HepG2 (cell line): Measurements from ENCODE around the gene RBL1. TPM values are rescaled to one million over a fixed set of nuclear protein-coding genes. Genes with fewer than 3 reads are reported as not detected.

Experiments
- ARNTL ChIP-seq: sonication (generic); formaldehyde crosslinking; IDR thresholded peaks from 2 replicates; pipeline ENCODE4 v1.4.0; 2020; ENCODE audit warnings: mild to moderate bottlenecking, missing genetic modification reagents
- ASH2L ChIP-seq: fragments of 300-600, 200-600 bp; sonication (generic); IDR thresholded peaks from 2 replicates; pipeline ENCODE4 v1.7.0; 2017; ENCODE audit warnings: low read depth, mild to moderate bottlenecking, moderate library complexity, mixed read lengths, low read length; ENCODE audit not compliant: insufficient read length
- CREBL2 ChIP-seq: sonication (generic); formaldehyde crosslinking; IDR thresholded peaks from 2 replicates; pipeline ENCODE4 v1.8.1; 2023; ENCODE audit warnings: missing genetic modification reagents, mild to moderate bottlenecking, borderline replicate concordance
- ETV6 ChIP-seq: sonication (generic); formaldehyde crosslinking; conservative IDR thresholded peaks from 2 replicates; pipeline ENCODE4 v1.4.0; 2020; ENCODE audit warnings: missing genetic modification reagents
- GABPA ChIP-seq, 2 experiments: IDR thresholded peaks; 2 replicates each; pipeline ENCODE4 v1.6.1; 2011 to 2016; ENCODE audit warnings: low read depth in 2 of 2, low read length in 1 of 2, missing biosample characterization in 1 of 2, missing genetic modification characterization in 1 of 2
- HMGXB4 ChIP-seq, 2 experiments: sonication (generic) in 1 of 2; formaldehyde crosslinking in 1 of 2; IDR thresholded peaks; 2 replicates each; pipeline versions ENCODE4 v1.4.0 to v1.6.1; 2018 to 2020; ENCODE audit warnings: missing genetic modification reagents in 2 of 2, borderline replicate concordance in 1 of 2, low read depth in 1 of 2, mild to moderate bottlenecking in 1 of 2, missing biosample characterization in 1 of 2
- MATR3 ChIP-seq: sonication (generic); formaldehyde crosslinking; IDR thresholded peaks from 2 replicates; pipeline ENCODE4 v1.4.0; 2020; ENCODE audit warnings: missing genetic modification reagents
- NR0B2 ChIP-seq: sonication (generic); formaldehyde crosslinking; IDR thresholded peaks from 2 replicates; pipeline ENCODE4 v1.4.0; 2020; ENCODE audit warnings: mild to moderate bottlenecking, missing genetic modification reagents
- POLR2AphosphoS5 ChIP-seq: IDR thresholded peaks from 2 replicates; pipeline ENCODE4 v1.6.1; 2012; ENCODE audit warnings: low read depth, low read length
- SP2 ChIP-seq: sonication (generic); formaldehyde crosslinking; IDR thresholded peaks from 2 replicates; pipeline ENCODE4 v1.5.1; 2020; ENCODE audit warnings: mild to moderate bottlenecking, missing genetic modification reagents
- SRF ChIP-seq: IDR thresholded peaks from 2 replicates; pipeline ENCODE4 v1.6.1; 2011; ENCODE audit warnings: mild to moderate bottlenecking, low read depth, low read length, moderate library complexity
- YY1 ChIP-seq: IDR thresholded peaks from 2 replicates; pipeline ENCODE4 v1.6.1; 2011; ENCODE audit warnings: low read length, low read depth, moderate library complexity, mild to moderate bottlenecking; ENCODE audit not compliant: insufficient read depth, insufficient replicate concordance
- ZBED4 ChIP-seq: sonication (generic); formaldehyde crosslinking; IDR thresholded peaks from 2 replicates; pipeline ENCODE4 v1.4.0; 2020; ENCODE audit warnings: missing genetic modification reagents, borderline replicate concordance
- ZFP41 ChIP-seq: sonication (generic); formaldehyde crosslinking; IDR thresholded peaks from 2 replicates; pipeline ENCODE4 v1.4.0; 2020; ENCODE audit warnings: mild to moderate bottlenecking, missing genetic modification reagents, borderline replicate concordance
- ZIK1 ChIP-seq: sonication (generic); formaldehyde crosslinking; IDR thresholded peaks from 2 replicates; pipeline ENCODE4 v1.5.0; 2020; ENCODE audit warnings: mild to moderate bottlenecking, low read depth, missing genetic modification reagents, borderline replicate concordance
- ZNF235 ChIP-seq: sonication (generic); formaldehyde crosslinking; IDR thresholded peaks from 2 replicates; pipeline ENCODE4 v1.8.1; 2023; ENCODE audit warnings: mild to moderate bottlenecking, missing genetic modification reagents, borderline replicate concordance
- ZNF329 ChIP-seq: sonication (generic); formaldehyde crosslinking; IDR thresholded peaks from 2 replicates; pipeline ENCODE4 v1.9.0; 2021; ENCODE audit warnings: low read depth, mild to moderate bottlenecking, missing genetic modification reagents
- ZNF446 ChIP-seq: sonication (generic); formaldehyde crosslinking; IDR thresholded peaks from 2 replicates; pipeline ENCODE4 v1.5.0; 2020; ENCODE audit warnings: mild to moderate bottlenecking, missing genetic modification reagents
- ZNF629 ChIP-seq: sonication (generic); formaldehyde crosslinking; conservative IDR thresholded peaks from 2 replicates; pipeline ENCODE4 v1.5.0; 2020; ENCODE audit warnings: missing genetic modification reagents
- ZNF737 ChIP-seq: sonication (generic); formaldehyde crosslinking; IDR thresholded peaks from 2 replicates; pipeline ENCODE4 v1.5.0; 2020; ENCODE audit warnings: missing genetic modification reagents, mild to moderate bottlenecking, borderline replicate concordance
- ZNF784 ChIP-seq: sonication (generic); formaldehyde crosslinking; IDR thresholded peaks from 2 replicates; pipeline ENCODE4 v1.5.1; 2020; ENCODE audit warnings: missing genetic modification reagents, mild to moderate bottlenecking, borderline replicate concordance
- polyA plus RNA-seq, 8 experiments: library from polyadenylated mRNA; depleted of rRNA in 3 of 8; stranded (reverse) in 7 of 8; unstranded in 1 of 8; fragments of >200 nt; fragmentation: Illumina TruSeq in 4 of 8; extraction: Trizol in 4 of 8; gene quantifications; 2 replicates each; pipeline versions ENCODE4 v1.2.1 to v1.2.3, GENCODE V29; 2011 to 2016; ENCODE audit warnings: low read depth in 4 of 8, missing spikeins in 1 of 8, mixed read lengths in 1 of 8; ENCODE audit not compliant: insufficient read depth in 1 of 8
- total RNA-seq, 5 experiments: library from RNA; depleted of rRNA; stranded (reverse); fragments of >200 nt; fragmentation: Illumina TruSeq; extraction: Trizol; gene quantifications; 2 replicates each; pipeline ENCODE4 v1.2.3, GENCODE V29; 2016; ENCODE audit warnings: low read depth in 1 of 5

The RBL1 gene
- total and polyA plus RNA-seq, 2 of the 13 experiments (the other 11 are each of a cell fraction or from before 2014, with no cell fraction given) = 6.0 to 27.5 TPM

GRCh38 chr20:37095599-37096414 lies at the start of gene RBL1 (continued):
- peak; percentile 92 for TF ChIP-seq ZNF737 (CRISPR knock-in tag)
- TF ChIP-seq HMGXB4 (CRISPR knock-in tag; IDR thresholded peaks at IDR 0.05; ENCODE audit: borderline replicate concordance in 1 of 2, low read depth in 1 of 2) = peak; percentile 96 to 99
- no peak for TF ChIP-seq GABPA (IDR thresholded peaks at IDR 0.05; ENCODE audit: low read depth, low read length)
- peak; percentile 76 for TF ChIP-seq GABPA (CRISPR knock-in tag; IDR thresholded peaks at IDR 0.05; ENCODE audit: low read depth)
- TF ChIP-seq CREBL2 = peak; percentile 95; the same call in 1 of the 2 replicates
- TF ChIP-seq SP2 (CRISPR knock-in tag) = peak; percentile 67; the same call in 1 of the 2 replicates
- peak; percentile 78 for TF ChIP-seq ZBED4
- peak; percentile 57 for TF ChIP-seq ZNF629 (CRISPR knock-in tag)
- peak; percentile 97 for TF ChIP-seq ZNF235 (CRISPR knock-in tag)
- peak; percentile 86; the same call in 1 of the 2 replicates for TF ChIP-seq ZIK1 (CRISPR knock-in tag)
- TF ChIP-seq ASH2L = peak; percentile 100
- TF ChIP-seq ZNF329 (CRISPR knock-in tag) = peak; percentile 61
- TF ChIP-seq YY1 = peak; percentile 67
- TF ChIP-seq ARNTL (CRISPR knock-in tag) = peak; percentile 92
- TF ChIP-seq MATR3 (CRISPR knock-in tag) = no peak
- peak; percentile 98 for TF ChIP-seq ZNF784 (CRISPR knock-in tag)
- peak; percentile 88 for TF ChIP-seq ZFP41 (CRISPR knock-in tag)
- no peak; the same call in 1 of the 2 replicates for TF ChIP-seq SRF
- TF ChIP-seq POLR2AphosphoS5 = peak; percentile 80
- peak; percentile 93 for TF ChIP-seq ETV6 (CRISPR knock-in tag)
- peak; percentile 98 for TF ChIP-seq ZNF446 (CRISPR knock-in tag)
- TF ChIP-seq NR0B2 = peak; percentile 94
